OCI-LY7 (cell line): Measurements from ENCODE around the gene LRRC57. TPM values are rescaled to one million over a fixed set of nuclear protein-coding genes. Genes with fewer than 3 reads are reported as not detected.
A peak's percentile ranks its signal among the peaks of the same experiment; 100 is the strongest.

ENCODE experiments used
- BruUV-seq: library from RNA; stranded (reverse); fragments of 400-500 nt; replicated peaks from 2 replicates; lab custom pipeline; 2021; lab: Mats Ljungman, UMichigan
- CTCF ChIA-PET: fragments of 300-600 bp; sonication (Branson Sonifier 250); formaldehyde crosslinking; loops from one replicate; lab custom pipeline; 2022; ENCODE audit warnings: antibody characterized with exemption; ENCODE audit not compliant: unreplicated experiment; lab: Charles Lee
- POLR2A ChIA-PET: fragments of 300-600 bp; sonication (Branson Sonifier 250); formaldehyde crosslinking; loops from one replicate; lab custom pipeline; 2022; ENCODE audit warnings: antibody characterized with exemption; lab: Charles Lee
- DNase-seq: peaks from one replicate; pipeline ENCODE4 v3.0.0-alpha.2; 2015; ENCODE audit warnings: low spot score
- H2AFZ ChIP-seq: fragments of 200-600 bp; sonication (generic), shearing (Covaris generic); 2 replicates; pipeline ENCODE4 v1.6.1; 2014; ENCODE audit warnings: mild to moderate bottlenecking, antibody characterized with exemption, low read length, moderate library complexity
- H3K27ac ChIP-seq: fragments of 200-600 bp; sonication (generic); 2 replicates; pipeline ENCODE4 v1.5.1; 2014; ENCODE audit warnings: mixed run types, low read depth, mild to moderate bottlenecking, moderate library complexity, low read length, inconsistent platforms; ENCODE audit not compliant: poor library complexity, severe bottlenecking
- H3K36me3 ChIP-seq: fragments of 200-600 bp; sonication (generic); 2 replicates; pipeline ENCODE4 v1.6.1; 2014; ENCODE audit warnings: mild to moderate bottlenecking, antibody characterized with exemption, low read length, moderate library complexity, mixed read lengths; ENCODE audit not compliant: insufficient read depth
- H3K4me1 ChIP-seq: fragments of 200-600 bp; sonication (generic); 2 replicates; pipeline ENCODE4 v1.5.1; 2014; ENCODE audit warnings: mild to moderate bottlenecking, low read length; ENCODE audit not compliant: insufficient read depth, poor library complexity, severe bottlenecking
- H3K4me2 ChIP-seq: fragments of 200-600 bp; sonication (generic); 2 replicates; pipeline ENCODE4 v1.6.1; 2014; ENCODE audit warnings: mild to moderate bottlenecking, low read length
- H3K4me3 ChIP-seq: fragments of 200-600 bp; sonication (generic); 2 replicates; pipeline ENCODE4 v1.5.1; 2014; ENCODE audit warnings: mild to moderate bottlenecking, low read depth, low read length; ENCODE audit not compliant: poor library complexity, severe bottlenecking
- H3K79me2 ChIP-seq: fragments of 200-600 bp; sonication (generic); 2 replicates; pipeline ENCODE4 v1.6.1; 2016; ENCODE audit warnings: low read depth, mild to moderate bottlenecking, low read length, moderate library complexity, mixed read lengths; ENCODE audit not compliant: insufficient read depth
- H3K9me2 ChIP-seq: fragments of 200-600 bp; sonication (generic); 2 replicates; pipeline ENCODE4 v1.6.1; 2016; ENCODE audit warnings: mild to moderate bottlenecking, low read length, mixed read lengths; ENCODE audit not compliant: insufficient read depth
- H3K9me3 ChIP-seq: fragments of 200-600 bp; sonication (generic); 2 replicates; pipeline ENCODE4 v1.6.1; 2014; ENCODE audit warnings: mild to moderate bottlenecking, mixed run types, low read length, mixed read lengths
- H4K20me1 ChIP-seq: fragments of 200-600 bp; sonication (generic); 2 replicates; pipeline ENCODE4 v1.6.1; 2014; ENCODE audit warnings: mild to moderate bottlenecking, antibody characterized with exemption, low read length, moderate library complexity, mixed read lengths; ENCODE audit not compliant: insufficient read depth
- CTCF ChIP-seq: fragments of 200-600 bp; sonication (generic); conservative IDR thresholded peaks from 2 replicates; pipeline ENCODE4 v1.5.1; 2014; ENCODE audit warnings: mild to moderate bottlenecking, antibody characterized with exemption, low read length, moderate library complexity, mixed read lengths
- EZH2phosphoT487 ChIP-seq: fragments of 200-600 bp; sonication (generic); IDR thresholded peaks from 2 replicates; pipeline ENCODE4 v1.6.1; 2018; ENCODE audit warnings: low read depth, borderline replicate concordance, mild to moderate bottlenecking, mixed run types, antibody characterized with exemption, low read length, moderate library complexity, mixed read lengths
- intact Hi-C: fragments of 100-400 bp; cut with micrococcal nuclease; formaldehyde crosslinking; loops from one replicate; pipeline ENCODE4 v1.10.0; 2022; ENCODE audit not compliant: unreplicated experiment
- total RNA-seq, 2 experiments: library from RNA; depleted of rRNA in 1 of 2; stranded (reverse); fragments of >200 nt in 1 of 2; shearing (Covaris generic) in 1 of 2; gene quantifications; 2 replicates each; pipeline ENCODE4 v1.2.3, GENCODE V29; 2014 to 2022

LRRC57 gene
- total RNA-seq, 2 experiments from 2014 or later = 17.9 to 21.1 TPM

GRCh38 chr15:42553554-42553953, 5.0 kb upstream of the LRRC57 start:
- no peaks in the 10 kb centered on the region for H3K9me2 ChIP-seq
- ChIA-PET POLR2A (interaction anchor here (0.6 kb wide), 1 partner anchor 9 kb away, joined by 4 read pairs; no protein-coding TSS in a partner anchor), CTCF (no interaction called here)
- H3K4me3 ChIP-seq = no peak overlapping the region
- TF ChIP-seq CTCF (no peak), EZH2phosphoT487 (no peak)
- no peaks in the 10 kb centered on the region for H3K9me3 ChIP-seq
- no TSS peak for BruUV-seq
- no peak overlapping the region for H2AFZ ChIP-seq
- H4K20me1 ChIP-seq = no peaks in the 10 kb centered on the region
- no peak overlapping the region for H3K27ac ChIP-seq
- peaks cover 86% of the 10 kb centered on the region for H3K79me2 ChIP-seq
- H3K4me2 ChIP-seq = peak overlapping the region; percentile 12; the same call in 1 of the 2 replicates
- no peak for DNase-seq
- peaks cover 23% of the 10 kb centered on the region for H3K4me1 ChIP-seq
- intact Hi-C loops = loop anchor here (10.0 kb wide), 1 partner anchor 279 kb away; the partner anchor contains the start of genes GANC and TMEM87A
- peaks cover 65% of the 10 kb centered on the region for H3K36me3 ChIP-seq

- BruUV-seq = no TSS peak
- TF ChIP-seq EZH2phosphoT487 (no peak), CTCF (no peak)
- Histone ChIP-seq H3K9me3 (no peaks in the 10 kb centered on the region), H3K27ac (peak overlapping the region; percentile 71), H3K36me3 (peaks cover 57% of the 10 kb centered on the region), H3K4me2 (peak overlapping the region; percentile 83), H2AFZ (no peak overlapping the region), H3K4me1 (peaks cover 46% of the 10 kb centered on the region), H3K4me3 (peak overlapping the region; percentile 98), H3K9me2 (no peaks in the 10 kb centered on the region), H3K79me2 (peaks cover 75% of the 10 kb centered on the region), H4K20me1 (0 out of 2 replicates have a peak, but pooled peaks cover 10% of the 10 kb centered on the region)
- intact Hi-C loops = loop anchor here (2.0 to 10.0 kb wide), 3 partner anchors 59 to 275 kb away; partner anchors contain the start of genes GANC, TMEM87A and ZNF106
- POLR2A ChIA-PET = interaction anchor here (0.6 to 3.4 kb wide), 4 partner anchors 11 to 74 kb away, joined by 3 to 15 read pairs (median 5); partner anchors contain the start of gene ZNF106
- peak; percentile 14 for DNase-seq
- CTCF ChIA-PET = interaction anchor here (0.6 kb wide), 1 partner anchor 25 kb away, joined by 3 read pairs; the partner anchor contains the start of gene STARD9
Observed at GRCh38 chr15:42549741-42550392, 1.3 kb upstream of the LRRC57 start.
